ENCODE data around the gene GDPD3.

GDPD3 gene

GRCh38 chr16:30141750-30142149 is 28.4 kb upstream of the GDPD3 start:
- no peak for TF ChIP-seq CTCF (IDR thresholded peaks at IDR 0.05; ENCODE audit: control insufficient read depth, extremely low read depth, insufficient read depth)
- no peak overlapping the region for H3K4me3 ChIP-seq (ENCODE audit: low read depth, low read length)
- DNase-seq (ENCODE audit: low read depth), result no peak

- H3K4me3 ChIP-seq (ENCODE audit: low read depth, low read length), result no peak overlapping the region
- no peak for TF ChIP-seq CTCF (IDR thresholded peaks at IDR 0.05; ENCODE audit: control insufficient read depth, extremely low read depth, insufficient read depth)
- DNase-seq (ENCODE audit: low read depth), result no peak
Observed at GRCh38 chr16:30139583-30140481, 26.5 kb upstream of the GDPD3 start.

- TF ChIP-seq CTCF (IDR thresholded peaks at IDR 0.05; ENCODE audit: control insufficient read depth, extremely low read depth, insufficient read depth), result no peak
- no peak overlapping the region for H3K4me3 ChIP-seq (ENCODE audit: low read depth, low read length)
- DNase-seq (ENCODE audit: low read depth), result no peak
Observed at GRCh38 chr16:30137897-30138296, 24.6 kb upstream of the GDPD3 start.

- no peak overlapping the region for H3K4me3 ChIP-seq (ENCODE audit: low read depth, low read length)
- DNase-seq (ENCODE audit: low read depth), result no peak
- no peak for TF ChIP-seq CTCF (IDR thresholded peaks at IDR 0.05; ENCODE audit: control insufficient read depth, extremely low read depth, insufficient read depth)
Observed at GRCh38 chr16:30136971-30137605, 23.8 kb upstream of the GDPD3 start.

GRCh38 chr16:30132591-30132990 is 19.3 kb upstream of the GDPD3 start:
- no peak for DNase-seq (ENCODE audit: low read depth)
- no peak for TF ChIP-seq CTCF (IDR thresholded peaks at IDR 0.05; ENCODE audit: control insufficient read depth, extremely low read depth, insufficient read depth)
- H3K4me3 ChIP-seq (ENCODE audit: low read depth, low read length), result no peak overlapping the region

- no peak for DNase-seq (ENCODE audit: low read depth)
- no peak for TF ChIP-seq CTCF (IDR thresholded peaks at IDR 0.05; ENCODE audit: control insufficient read depth, extremely low read depth, insufficient read depth)
- no peak overlapping the region for H3K4me3 ChIP-seq (ENCODE audit: low read depth, low read length)
Observed at GRCh38 chr16:30131869-30132475, 18.6 kb upstream of the GDPD3 start.

Data from LNCaP clone FGC (cell line).